GM12878 (cell line): Measurements from ENCODE around the gene KLK3.

Experiments
- EZH2 ChIP-seq: IDR thresholded peaks from 2 replicates; pipeline ENCODE4 v1.6.1; 2012; ENCODE audit warnings: low read depth, mild to moderate bottlenecking, control low read depth, inconsistent platforms, low read length, borderline replicate concordance; ENCODE audit not compliant: control insufficient read depth
- MYC ChIP-seq: IDR thresholded peaks from 2 replicates; pipeline ENCODE4 v1.6.1; 2011; ENCODE audit warnings: mild to moderate bottlenecking, low read length, moderate library complexity, inconsistent platforms; ENCODE audit not compliant: insufficient read depth, insufficient replicate concordance, insufficient read length, severe bottlenecking
- POLR2A ChIP-seq: IDR thresholded peaks from 2 replicates; pipeline ENCODE4 v1.6.1; 2011; ENCODE audit warnings: low read depth, mild to moderate bottlenecking, low read length
- YBX1 ChIP-seq: fragments of 450-650 bp; IDR thresholded peaks from 2 replicates; pipeline ENCODE4 v1.6.1; 2016; ENCODE audit warnings: antibody characterized with exemption
- TF ChIP-seq, protein P1 (sequence below): fragments of 450-650 bp; IDR thresholded peaks from 2 replicates; pipeline ENCODE4 v1.6.1; 2017; ENCODE audit warnings: mild to moderate bottlenecking, moderate library complexity

DNA sequence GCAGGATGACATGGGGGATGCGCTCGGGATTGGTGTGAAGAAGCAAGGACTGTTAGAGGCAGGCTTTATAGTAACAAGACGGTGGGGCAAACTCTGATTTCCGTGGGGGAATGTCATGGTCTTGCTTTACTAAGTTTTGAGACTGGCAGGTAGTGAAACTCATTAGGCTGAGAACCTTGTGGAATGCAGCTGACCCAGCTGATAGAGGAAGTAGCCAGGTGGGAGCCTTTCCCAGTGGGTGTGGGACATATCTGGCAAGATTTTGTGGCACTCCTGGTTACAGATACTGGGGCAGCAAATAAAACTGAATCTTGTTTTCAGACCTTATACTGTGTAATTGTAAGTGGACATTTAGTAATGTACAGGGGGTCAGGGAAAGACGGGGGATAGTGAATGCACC, 25.5 kb downstream of the KLK3 start:
- TF ChIP-seq, protein P1, sequence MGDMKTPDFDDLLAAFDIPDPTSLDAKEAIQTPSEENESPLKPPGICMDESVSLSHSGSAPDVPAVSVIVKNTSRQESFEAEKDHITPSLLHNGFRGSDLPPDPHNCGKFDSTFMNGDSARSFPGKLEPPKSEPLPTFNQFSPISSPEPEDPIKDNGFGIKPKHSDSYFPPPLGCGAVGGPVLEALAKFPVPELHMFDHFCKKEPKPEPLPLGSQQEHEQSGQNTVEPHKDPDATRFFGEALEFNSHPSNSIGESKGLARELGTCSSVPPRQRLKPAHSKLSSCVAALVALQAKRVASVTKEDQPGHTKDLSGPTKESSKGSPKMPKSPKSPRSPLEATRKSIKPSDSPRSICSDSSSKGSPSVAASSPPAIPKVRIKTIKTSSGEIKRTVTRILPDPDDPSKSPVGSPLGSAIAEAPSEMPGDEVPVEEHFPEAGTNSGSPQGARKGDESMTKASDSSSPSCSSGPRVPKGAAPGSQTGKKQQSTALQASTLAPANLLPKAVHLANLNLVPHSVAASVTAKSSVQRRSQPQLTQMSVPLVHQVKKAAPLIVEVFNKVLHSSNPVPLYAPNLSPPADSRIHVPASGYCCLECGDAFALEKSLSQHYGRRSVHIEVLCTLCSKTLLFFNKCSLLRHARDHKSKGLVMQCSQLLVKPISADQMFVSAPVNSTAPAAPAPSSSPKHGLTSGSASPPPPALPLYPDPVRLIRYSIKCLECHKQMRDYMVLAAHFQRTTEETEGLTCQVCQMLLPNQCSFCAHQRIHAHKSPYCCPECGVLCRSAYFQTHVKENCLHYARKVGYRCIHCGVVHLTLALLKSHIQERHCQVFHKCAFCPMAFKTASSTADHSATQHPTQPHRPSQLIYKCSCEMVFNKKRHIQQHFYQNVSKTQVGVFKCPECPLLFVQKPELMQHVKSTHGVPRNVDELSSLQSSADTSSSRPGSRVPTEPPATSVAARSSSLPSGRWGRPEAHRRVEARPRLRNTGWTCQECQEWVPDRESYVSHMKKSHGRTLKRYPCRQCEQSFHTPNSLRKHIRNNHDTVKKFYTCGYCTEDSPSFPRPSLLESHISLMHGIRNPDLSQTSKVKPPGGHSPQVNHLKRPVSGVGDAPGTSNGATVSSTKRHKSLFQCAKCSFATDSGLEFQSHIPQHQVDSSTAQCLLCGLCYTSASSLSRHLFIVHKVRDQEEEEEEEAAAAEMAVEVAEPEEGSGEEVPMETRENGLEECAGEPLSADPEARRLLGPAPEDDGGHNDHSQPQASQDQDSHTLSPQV = no peak
- no peak for TF ChIP-seq YBX1
- no peak for TF ChIP-seq POLR2A
- TF ChIP-seq MYC = no peak
- TF ChIP-seq EZH2 = no peak
